ENCODE data around the gene CDHR2.

Gene CDHR2

GRCh38 chr5:176528761-176529115 lies 20.4 kb upstream of the CDHR2 start:
- Histone ChIP-seq H3K36me3 (ENCODE audit: insufficient read depth, insufficient read length, low read length) (peaks cover 48% of the 10 kb centered on the region), H3K4me1 (ENCODE audit: insufficient read depth, insufficient read length) (peaks cover 10% of the 10 kb centered on the region), H3K9me3 (ENCODE audit: insufficient read depth, low read length) (no peaks in the 10 kb centered on the region), H3K27me3 (ENCODE audit: insufficient read depth, insufficient read length) (no peaks in the 10 kb centered on the region), H3K4me3 (ENCODE audit: insufficient read length, low read depth) (no peak overlapping the region), H3K9ac (ENCODE audit: insufficient read length, low read depth) (no peak overlapping the region)
- no peak for TF ChIP-seq ZNF274 (IDR thresholded peaks at IDR 0.05; ENCODE audit: low read depth, low read length)
- TF ChIP-seq YY1 (IDR thresholded peaks at IDR 0.05; ENCODE audit: insufficient read depth, insufficient read length): no peak
- no peak for TF ChIP-seq SUZ12 (IDR thresholded peaks at IDR 0.05; ENCODE audit: extremely low read depth, insufficient read depth, insufficient read length)
- no peak for DNase-seq (ENCODE audit: low read depth, low spot score)

- TF ChIP-seq SUZ12 (IDR thresholded peaks at IDR 0.05; ENCODE audit: extremely low read depth, insufficient read depth, insufficient read length): no peak
- no peak for TF ChIP-seq YY1 (IDR thresholded peaks at IDR 0.05; ENCODE audit: insufficient read depth, insufficient read length)
- no peak for TF ChIP-seq ZNF274 (IDR thresholded peaks at IDR 0.05; ENCODE audit: low read depth, low read length)
These were observed 19.9 kb upstream of the CDHR2 start for GRCh38 chr5:176529116-176529740.

GRCh38 chr5:176529741-176530141 lies 19.4 kb upstream of the CDHR2 start:
- H3K4me1 ChIP-seq (ENCODE audit: insufficient read depth, insufficient read length): peaks cover 13% of the 10 kb centered on the region
- no peak for TF ChIP-seq ZNF274 (IDR thresholded peaks at IDR 0.05; ENCODE audit: low read depth, low read length)
- TF ChIP-seq YY1 (IDR thresholded peaks at IDR 0.05; ENCODE audit: insufficient read depth, insufficient read length): no peak
- no peak for TF ChIP-seq SUZ12 (IDR thresholded peaks at IDR 0.05; ENCODE audit: extremely low read depth, insufficient read depth, insufficient read length)
- H3K9ac ChIP-seq (ENCODE audit: insufficient read length, low read depth): no peak overlapping the region
- no peaks in the 10 kb centered on the region for H3K9me3 ChIP-seq (ENCODE audit: insufficient read depth, low read length)
- H3K4me3 ChIP-seq (ENCODE audit: insufficient read length, low read depth): no peak overlapping the region
- no peaks in the 10 kb centered on the region for H3K27me3 ChIP-seq (ENCODE audit: insufficient read depth, insufficient read length)
- DNase-seq (ENCODE audit: low read depth, low spot score): no peak
- H3K36me3 ChIP-seq (ENCODE audit: insufficient read depth, insufficient read length, low read length): peaks cover 56% of the 10 kb centered on the region

More at GRCh38 chr5:176529116-176529740, 19.9 kb upstream of the CDHR2 start:
- Histone ChIP-seq H3K9me3 (ENCODE audit: insufficient read depth, low read length) (no peaks in the 10 kb centered on the region), H3K4me1 (ENCODE audit: insufficient read depth, insufficient read length) (peaks cover 13% of the 10 kb centered on the region), H3K36me3 (ENCODE audit: insufficient read depth, insufficient read length, low read length) (peaks cover 51% of the 10 kb centered on the region), H3K4me3 (ENCODE audit: insufficient read length, low read depth) (no peak overlapping the region), H3K9ac (ENCODE audit: insufficient read length, low read depth) (no peak overlapping the region), H3K27me3 (ENCODE audit: insufficient read depth, insufficient read length) (no peaks in the 10 kb centered on the region)
- DNase-seq (ENCODE audit: low read depth, low spot score): no peak

GRCh38 chr5:176530393-176530982 lies 18.7 kb upstream of the CDHR2 start:
- Histone ChIP-seq H3K36me3 (ENCODE audit: insufficient read depth, insufficient read length, low read length) (peaks cover 63% of the 10 kb centered on the region), H3K9ac (ENCODE audit: insufficient read length, low read depth) (no peak overlapping the region), H3K9me3 (ENCODE audit: insufficient read depth, low read length) (no peaks in the 10 kb centered on the region), H3K4me1 (ENCODE audit: insufficient read depth, insufficient read length) (peaks cover 18% of the 10 kb centered on the region), H3K27me3 (ENCODE audit: insufficient read depth, insufficient read length) (no peaks in the 10 kb centered on the region), H3K4me3 (ENCODE audit: insufficient read length, low read depth) (no peak overlapping the region)
- no peak for TF ChIP-seq SUZ12 (IDR thresholded peaks at IDR 0.05; ENCODE audit: extremely low read depth, insufficient read depth, insufficient read length)
- no peak for TF ChIP-seq ZNF274 (IDR thresholded peaks at IDR 0.05; ENCODE audit: low read depth, low read length)
- no peak for TF ChIP-seq YY1 (IDR thresholded peaks at IDR 0.05; ENCODE audit: insufficient read depth, insufficient read length)
- DNase-seq (ENCODE audit: low read depth, low spot score): no peak

- Histone ChIP-seq H3K4me3 (ENCODE audit: insufficient read length, low read depth) (no peak overlapping the region), H3K9me3 (ENCODE audit: insufficient read depth, low read length) (no peaks in the 10 kb centered on the region), H3K4me1 (ENCODE audit: insufficient read depth, insufficient read length) (peaks cover 20% of the 10 kb centered on the region), H3K36me3 (ENCODE audit: insufficient read depth, insufficient read length, low read length) (peaks cover 64% of the 10 kb centered on the region), H3K27me3 (ENCODE audit: insufficient read depth, insufficient read length) (no peaks in the 10 kb centered on the region), H3K9ac (ENCODE audit: insufficient read length, low read depth) (peak overlapping the region; percentile 42)
- DNase-seq (ENCODE audit: low read depth, low spot score): no peak
- TF ChIP-seq SUZ12 (IDR thresholded peaks at IDR 0.05; ENCODE audit: extremely low read depth, insufficient read depth, insufficient read length): no peak
- TF ChIP-seq ZNF274 (IDR thresholded peaks at IDR 0.05; ENCODE audit: low read depth, low read length): no peak
- TF ChIP-seq YY1 (IDR thresholded peaks at IDR 0.05; ENCODE audit: insufficient read depth, insufficient read length): no peak
These were observed 17.9 kb upstream of the CDHR2 start for GRCh38 chr5:176530983-176531901.

- Histone ChIP-seq H3K9me3 (ENCODE audit: insufficient read depth, low read length) (no peaks in the 10 kb centered on the region), H3K4me3 (ENCODE audit: insufficient read length, low read depth) (no peak overlapping the region), H3K4me1 (ENCODE audit: insufficient read depth, insufficient read length) (peaks cover 20% of the 10 kb centered on the region), H3K36me3 (ENCODE audit: insufficient read depth, insufficient read length, low read length) (peaks cover 63% of the 10 kb centered on the region), H3K9ac (ENCODE audit: insufficient read length, low read depth) (no peak overlapping the region), H3K27me3 (ENCODE audit: insufficient read depth, insufficient read length) (no peaks in the 10 kb centered on the region)
- TF ChIP-seq SUZ12 (IDR thresholded peaks at IDR 0.05; ENCODE audit: extremely low read depth, insufficient read depth, insufficient read length) (no peak), ZNF274 (IDR thresholded peaks at IDR 0.05; ENCODE audit: low read depth, low read length) (no peak), YY1 (IDR thresholded peaks at IDR 0.05; ENCODE audit: insufficient read depth, insufficient read length) (no peak)
- no peak for DNase-seq (ENCODE audit: low read depth, low spot score)
These were observed 17.1 kb upstream of the CDHR2 start for GRCh38 chr5:176531902-176532493.

All from NT2/D1 (cell line).